ENCODE data around the gene NISCH. TPM values are rescaled to one million over a fixed set of nuclear protein-coding genes. Genes with fewer than 3 reads are reported as not detected.

Gene NISCH
- total RNA-seq, 1 donor from 2014 or later, result 62.5 TPM

- no peak for TF ChIP-seq CTCF (IDR thresholded peaks at IDR 0.05; ENCODE audit: insufficient read depth, low read length, poor library complexity, severe bottlenecking)
- Histone ChIP-seq H3K4me3 (ENCODE audit: low read depth, low read length) (no peak overlapping the region), H3K36me3 (ENCODE audit: control insufficient read depth, insufficient read depth, low read length) (peaks cover 2% of the 10 kb centered on the region), H3K27me3 (ENCODE audit: control insufficient read depth, insufficient read depth, low read length) (no peaks in the 10 kb centered on the region)
- no peak for DNase-seq (ENCODE audit: low read depth)
Measured at GRCh38 chr3:52492059-52492458, 36.7 kb downstream of the NISCH start.

GRCh38 chr3:52493232-52494017 is 38.0 kb downstream of the NISCH start:
- TF ChIP-seq CTCF (IDR thresholded peaks at IDR 0.05; ENCODE audit: insufficient read depth, low read length, poor library complexity, severe bottlenecking), result no peak
- Histone ChIP-seq H3K27me3 (ENCODE audit: control insufficient read depth, insufficient read depth, low read length) (no peaks in the 10 kb centered on the region), H3K4me3 (ENCODE audit: low read depth, low read length) (no peak overlapping the region), H3K36me3 (ENCODE audit: control insufficient read depth, insufficient read depth, low read length) (peaks cover 2% of the 10 kb centered on the region)
- DNase-seq (ENCODE audit: low read depth), result no peak

- no peak for DNase-seq (ENCODE audit: low read depth)
- no peaks in the 10 kb centered on the region for H3K27me3 ChIP-seq (ENCODE audit: control insufficient read depth, insufficient read depth, low read length)
- peaks cover 2% of the 10 kb centered on the region for H3K36me3 ChIP-seq (ENCODE audit: control insufficient read depth, insufficient read depth, low read length)
- no peak overlapping the region for H3K4me3 ChIP-seq (ENCODE audit: low read depth, low read length)
- TF ChIP-seq CTCF (IDR thresholded peaks at IDR 0.05; ENCODE audit: insufficient read depth, low read length, poor library complexity, severe bottlenecking), result no peak
Measured at GRCh38 chr3:52494445-52494844, 39.0 kb downstream of the NISCH start.

GRCh38 chr3:52494886-52495495 is 39.6 kb downstream of the NISCH start, which contains the start of gene STAB1:
STAB1 (plus strand) TSS chr3:52495338; CDS start chr3:52495414, 76 bp downstream.
- Histone ChIP-seq H3K36me3 (ENCODE audit: control insufficient read depth, insufficient read depth, low read length) (peaks cover 2% of the 10 kb centered on the region), H3K4me3 (ENCODE audit: low read depth, low read length) (no peak within 1 kb of the TSS), H3K27me3 (ENCODE audit: control insufficient read depth, insufficient read depth, low read length) (no peaks in the 10 kb centered on the region)
- TF ChIP-seq CTCF (IDR thresholded peaks at IDR 0.05; ENCODE audit: insufficient read depth, low read length, poor library complexity, severe bottlenecking), result no peak
- no peak for DNase-seq (ENCODE audit: low read depth)

- no peak for DNase-seq (ENCODE audit: low read depth)
- H3K36me3 ChIP-seq (ENCODE audit: control insufficient read depth, insufficient read depth, low read length), result peaks cover 2% of the 10 kb centered on the region
- H3K27me3 ChIP-seq (ENCODE audit: control insufficient read depth, insufficient read depth, low read length), result no peaks in the 10 kb centered on the region
- H3K4me3 ChIP-seq (ENCODE audit: low read depth, low read length), result no peak overlapping the region
- no peak for TF ChIP-seq CTCF (IDR thresholded peaks at IDR 0.05; ENCODE audit: insufficient read depth, low read length, poor library complexity, severe bottlenecking)
Measured at GRCh38 chr3:52495777-52496602, 40.6 kb downstream of the NISCH start.

All from kidney epithelial cell (primary cell).